ENCODE data around the gene THEM4.
"Not testable (repeated sequence)": the region's sequence is repeated elsewhere in the genome, so short reads cannot be mapped to it uniquely, and the experiment has no call there.

Gene THEM4

DNA sequence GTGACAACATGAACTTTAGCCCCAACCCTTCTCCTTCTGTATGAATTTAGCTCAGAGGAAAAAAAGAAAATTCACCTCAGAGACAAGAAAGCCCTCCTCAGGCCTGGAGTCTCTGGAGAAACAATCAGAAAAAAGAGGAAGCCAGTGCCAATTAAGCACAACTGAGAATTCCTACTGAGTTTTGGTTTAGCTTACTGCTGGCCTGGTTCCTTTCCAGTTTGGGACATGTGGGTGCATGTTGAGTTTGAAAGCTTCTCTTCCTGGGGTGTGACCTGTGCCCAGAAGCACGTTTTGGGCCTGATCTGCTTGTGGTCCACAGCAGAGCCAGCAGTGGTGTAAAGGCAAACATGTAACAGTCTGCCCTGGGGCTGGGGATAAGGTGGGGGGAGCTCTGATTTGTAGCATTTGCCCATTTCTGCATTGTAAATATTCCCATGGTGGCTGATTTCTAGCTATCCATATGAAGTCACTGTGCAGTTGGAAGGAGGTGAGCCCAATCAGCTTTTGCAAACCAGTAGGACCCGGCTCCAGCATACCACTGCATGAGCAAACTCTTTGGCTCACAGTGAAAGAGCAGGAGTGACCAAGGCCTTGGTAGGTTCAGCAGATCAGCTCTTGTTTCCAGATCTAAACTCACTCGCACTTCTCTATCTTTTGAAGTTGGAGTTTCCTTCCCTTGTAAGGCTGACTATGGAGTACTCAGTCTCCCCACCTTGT is 51.1 kb downstream of the THEM4 start:
- FAIRE-seq = no peak

DNA sequence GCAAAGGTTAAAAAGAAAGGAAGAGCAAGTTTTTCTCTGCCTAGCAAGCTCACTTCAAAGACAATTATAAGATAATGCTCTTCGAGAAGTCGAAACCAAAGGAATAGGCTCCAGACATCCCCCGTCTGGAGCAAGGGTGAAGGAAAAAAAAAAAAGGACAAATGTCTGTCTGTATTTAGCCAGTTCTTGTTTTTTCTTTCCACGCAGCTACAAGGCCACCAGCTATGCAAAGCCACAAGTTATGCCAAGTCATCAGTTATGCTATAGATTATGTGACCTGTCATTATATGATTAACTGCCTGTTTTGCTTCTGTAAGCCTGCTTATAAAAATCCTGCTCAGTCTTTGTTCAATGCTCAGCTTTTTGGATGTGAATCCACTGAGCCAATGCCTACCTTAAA is 53.4 kb downstream of the THEM4 start:
- no peak for FAIRE-seq

DNA sequence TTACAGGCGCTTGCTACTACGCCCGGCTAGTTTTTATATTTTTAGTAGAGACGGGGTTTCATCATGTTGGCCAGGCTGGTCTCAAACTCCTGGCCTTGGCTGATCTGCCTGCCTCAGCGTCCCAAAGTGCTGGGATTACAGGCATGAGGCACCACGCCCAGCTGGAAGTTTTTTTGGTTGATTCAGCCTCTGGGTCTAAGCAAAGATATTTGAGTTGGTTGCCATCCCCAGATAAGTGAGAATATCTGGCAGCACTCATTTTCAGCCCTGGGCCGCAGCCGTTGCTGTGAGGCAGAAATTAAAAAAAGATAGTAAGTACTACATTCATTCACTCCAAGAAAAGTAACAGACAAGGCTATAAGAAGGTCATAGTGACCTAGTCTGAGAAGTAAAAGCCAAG is 53.8 kb downstream of the THEM4 start:
- not testable (repeated sequence) for FAIRE-seq

DNA sequence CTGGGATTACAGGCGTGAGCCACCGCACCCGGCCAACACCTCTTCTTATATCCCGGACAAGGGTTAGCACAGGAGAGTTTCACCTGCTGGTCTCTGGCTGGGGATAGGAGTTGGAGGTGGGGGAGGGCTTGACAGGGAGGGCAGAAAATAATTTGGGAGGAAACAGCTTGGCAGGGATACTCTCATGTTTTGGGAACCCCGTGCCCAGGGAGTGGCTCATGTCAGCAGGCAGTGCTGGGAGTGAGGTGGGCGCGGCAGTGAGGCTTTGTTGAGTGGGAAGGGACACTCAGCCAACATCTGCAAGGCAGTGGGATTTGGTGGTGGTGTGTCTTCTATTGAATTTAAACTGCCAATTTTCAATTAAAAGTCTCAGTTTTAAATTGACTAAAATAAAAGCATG is 54.7 kb downstream of the THEM4 start:
- FAIRE-seq = no peak

DNA sequence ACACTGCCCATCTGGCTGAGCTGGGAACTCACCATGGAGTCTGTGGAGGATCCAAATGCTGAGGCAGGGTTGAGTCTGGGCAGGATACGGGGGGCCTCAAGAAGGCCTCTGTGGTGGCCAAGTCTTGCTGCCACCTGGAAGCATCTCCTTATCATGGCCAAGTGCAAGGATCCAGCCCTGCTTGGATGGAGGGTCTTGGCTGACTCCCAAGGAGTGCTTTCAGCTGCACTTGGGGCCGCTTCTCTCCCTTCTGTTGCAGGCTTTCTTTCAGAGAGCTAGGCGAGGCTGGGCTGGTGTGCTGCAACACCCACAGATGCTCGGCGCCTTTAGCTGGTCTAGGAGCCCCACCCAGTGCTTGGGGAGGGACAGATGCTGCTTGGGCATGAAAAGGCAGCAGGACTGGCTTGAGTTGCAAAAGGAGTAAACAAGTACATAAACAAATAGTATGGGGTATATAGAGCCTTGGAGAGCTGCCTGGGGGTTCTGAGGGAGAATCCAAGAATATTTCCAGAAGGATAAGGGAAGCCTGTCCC is 55.8 kb downstream of the THEM4 start, which contains the start of gene THEM5:
THEM5 (minus strand) TSS at position 302 of the 533 bp plus-strand sequence; CDS start at position 155, 147 bp downstream.
- FAIRE-seq = no peak

DNA sequence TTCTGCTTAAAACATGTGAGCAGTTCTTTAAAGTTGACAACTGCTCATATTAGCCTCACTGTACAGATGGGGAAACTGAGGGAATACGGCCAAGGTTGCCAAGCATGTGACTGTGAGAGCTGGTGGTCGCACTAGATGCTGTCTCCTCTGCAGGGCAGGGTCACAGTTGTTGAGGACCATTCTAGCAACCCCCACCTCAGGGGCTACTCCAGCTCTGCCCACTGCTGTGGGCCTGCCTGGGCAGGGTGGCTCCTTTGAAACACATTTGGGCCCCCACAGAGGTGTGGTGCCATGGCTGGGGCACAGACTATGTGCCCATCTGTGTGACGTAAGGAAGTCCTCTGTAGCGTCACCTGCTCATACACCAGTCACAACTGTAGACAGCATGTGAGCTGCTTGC is 56.6 kb downstream of the THEM4 start:
- no peak for FAIRE-seq

DNA sequence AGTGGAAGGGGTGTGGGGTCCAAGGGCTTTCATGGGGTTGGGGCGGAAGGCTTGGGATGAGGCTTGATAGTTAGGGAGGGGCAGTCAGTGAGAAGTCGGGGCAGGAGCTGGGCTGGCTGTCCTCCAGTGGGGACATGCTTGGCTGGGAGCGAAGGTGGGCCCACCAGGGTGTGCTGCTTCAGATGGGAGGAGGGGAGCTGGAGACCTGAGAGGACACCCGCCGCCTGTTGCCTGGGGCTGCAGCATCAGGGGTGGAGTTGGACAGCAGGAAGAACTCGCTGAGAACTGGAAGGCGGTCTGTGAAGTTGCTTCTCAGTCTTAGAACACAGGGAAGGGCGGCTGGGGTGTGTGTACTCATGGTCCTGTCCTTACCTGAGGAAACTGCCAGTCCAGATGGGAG is 57.4 kb downstream of the THEM4 start:
- FAIRE-seq = no peak

DNA sequence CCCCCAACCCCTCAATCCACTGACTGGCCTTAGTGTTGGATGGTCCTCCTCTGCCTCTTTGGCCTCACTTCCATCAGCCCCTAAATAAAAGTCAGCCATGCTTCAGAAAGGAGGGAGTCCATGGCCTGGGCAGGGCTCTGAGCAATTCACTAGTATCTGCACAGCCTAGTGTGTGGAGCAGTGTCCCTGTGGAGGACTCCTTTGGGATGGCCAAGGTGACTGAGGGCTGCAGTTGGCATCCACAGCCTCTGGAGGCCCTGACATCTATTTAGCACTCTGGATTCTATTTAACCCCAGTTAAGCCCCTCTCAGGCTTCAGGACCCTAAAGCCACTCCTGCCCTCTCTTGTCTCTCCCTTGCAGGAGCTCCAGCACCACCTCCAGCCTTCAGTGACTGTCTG is 59.4 kb downstream of the THEM4 start:
- FAIRE-seq = no peak

DNA sequence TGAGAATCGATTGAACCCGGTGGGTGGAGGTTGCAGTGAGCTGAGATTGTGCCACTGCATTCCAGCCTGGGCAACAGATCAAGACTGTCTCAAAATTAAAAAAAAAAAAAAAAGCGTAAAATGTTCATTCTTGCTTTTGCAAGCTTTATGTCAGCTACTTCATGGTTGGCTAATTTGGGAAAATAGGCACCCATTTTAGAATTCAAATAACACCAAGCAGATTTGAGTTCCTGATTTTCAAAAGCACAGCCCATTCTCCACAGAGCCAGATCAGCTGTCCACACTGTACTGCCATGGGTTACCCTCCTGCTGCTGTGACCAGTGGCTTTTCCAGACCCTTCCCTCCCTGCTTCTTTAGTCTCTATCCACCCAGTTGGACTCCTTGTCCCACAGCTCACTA is 60.2 kb downstream of the THEM4 start:
- no peak for FAIRE-seq

DNA sequence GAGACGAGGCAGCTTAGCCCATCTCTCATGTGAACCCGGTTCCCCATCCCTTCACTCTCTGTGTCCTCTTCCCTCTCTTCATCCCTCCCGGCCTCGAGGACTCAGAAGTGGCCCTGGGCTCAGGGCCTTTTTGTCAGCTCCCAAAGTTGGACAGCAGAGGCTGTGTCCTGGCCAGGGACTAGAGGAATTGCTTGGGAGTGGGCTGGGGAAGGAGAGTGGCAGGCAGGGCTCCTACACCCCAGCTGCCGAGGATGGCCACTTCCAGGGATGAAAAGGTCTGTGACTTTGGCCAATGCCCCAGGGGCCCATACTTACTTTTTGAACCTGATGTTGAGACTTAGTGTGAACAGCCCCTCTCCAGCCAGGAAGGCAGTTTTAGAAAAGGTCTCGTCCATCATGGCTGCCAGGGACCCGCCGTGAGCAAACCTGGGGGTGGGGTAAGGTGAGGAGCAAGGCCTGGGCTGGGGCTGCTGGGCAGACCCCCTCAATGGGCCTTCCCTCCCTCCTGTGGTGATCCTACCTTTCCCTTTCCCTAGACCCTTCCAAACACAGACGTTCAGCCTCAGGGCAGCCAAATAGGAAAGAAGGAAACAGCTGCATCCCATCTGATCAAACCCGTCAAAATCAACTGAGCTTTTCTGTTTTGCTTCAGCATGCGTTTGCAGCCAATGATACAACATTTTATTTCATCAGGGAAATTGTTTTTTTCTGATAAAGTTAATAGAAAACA is 61.3 kb downstream of the THEM4 start:
- FAIRE-seq = no peak

DNA sequence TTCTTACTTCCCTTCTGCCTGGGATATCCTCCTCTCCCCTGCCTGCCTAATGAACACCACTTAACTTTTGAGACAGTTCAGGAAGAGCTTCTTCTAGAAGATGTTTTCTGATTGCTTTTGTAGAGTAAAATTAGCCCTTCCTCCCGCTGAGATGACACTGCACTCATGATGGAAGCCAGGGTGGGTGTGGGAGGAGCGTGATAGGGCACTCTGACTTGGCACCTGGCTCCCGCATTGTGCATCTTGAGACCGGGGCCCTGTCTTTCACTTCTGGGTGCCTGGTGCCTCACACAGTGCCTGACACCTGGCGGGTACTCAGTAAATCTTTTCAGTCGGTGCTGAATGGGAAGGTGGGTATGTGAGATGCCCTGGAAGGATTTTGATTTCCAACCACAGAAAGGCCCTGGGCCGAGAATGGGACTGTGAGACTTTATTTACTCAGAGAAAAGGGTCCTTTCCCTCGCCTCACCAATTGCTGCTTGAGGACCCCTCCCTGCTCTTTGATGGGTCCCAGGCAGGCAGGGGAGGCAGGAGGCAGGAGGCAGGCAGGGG is 62.5 kb downstream of the THEM4 start:
- no peak for FAIRE-seq

DNA sequence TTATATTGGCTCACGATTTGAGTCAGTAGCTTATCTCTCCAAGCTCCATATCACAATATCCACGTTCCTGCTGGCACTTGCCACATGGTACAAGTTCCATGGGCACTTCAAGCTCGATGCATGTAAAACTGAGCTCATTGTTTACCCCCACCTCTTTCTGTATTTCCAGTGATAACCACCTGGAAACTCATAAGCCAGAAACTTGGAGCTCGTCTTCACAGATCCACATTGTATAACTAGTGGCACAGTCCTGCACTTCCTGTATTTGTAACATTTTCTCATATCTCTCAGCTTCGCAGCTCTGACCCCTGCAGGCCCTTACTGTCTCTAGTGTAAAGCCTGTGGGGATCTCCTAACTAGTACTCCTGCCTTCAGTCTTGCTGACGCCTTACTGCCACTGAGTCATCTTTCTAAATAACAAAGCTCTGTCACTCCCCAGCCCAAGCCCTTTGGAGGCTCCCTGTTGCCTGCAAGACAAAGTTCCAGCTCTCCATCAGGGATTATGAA is 63.2 kb downstream of the THEM4 start:
- no peak for FAIRE-seq

DNA sequence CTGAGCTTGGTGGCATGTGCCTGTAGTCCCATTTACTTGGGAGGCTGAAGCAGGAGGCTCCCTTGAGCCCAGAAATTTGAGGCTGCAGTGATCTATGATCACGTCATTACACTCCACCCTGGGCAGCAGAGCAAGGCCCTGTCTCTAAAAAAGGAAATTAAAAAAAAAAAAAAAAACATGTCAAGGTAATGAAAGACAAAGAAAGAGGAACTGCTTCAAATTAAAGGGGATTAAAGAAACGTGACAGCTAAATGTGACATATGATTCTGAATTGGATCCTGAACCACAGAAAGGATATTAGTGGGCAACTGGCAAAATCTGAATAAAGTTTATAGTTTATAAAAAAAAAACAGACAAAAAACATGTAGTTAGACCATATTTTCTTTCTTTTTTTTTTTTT is 65.9 kb downstream of the THEM4 start:
- FAIRE-seq = no peak

DNA sequence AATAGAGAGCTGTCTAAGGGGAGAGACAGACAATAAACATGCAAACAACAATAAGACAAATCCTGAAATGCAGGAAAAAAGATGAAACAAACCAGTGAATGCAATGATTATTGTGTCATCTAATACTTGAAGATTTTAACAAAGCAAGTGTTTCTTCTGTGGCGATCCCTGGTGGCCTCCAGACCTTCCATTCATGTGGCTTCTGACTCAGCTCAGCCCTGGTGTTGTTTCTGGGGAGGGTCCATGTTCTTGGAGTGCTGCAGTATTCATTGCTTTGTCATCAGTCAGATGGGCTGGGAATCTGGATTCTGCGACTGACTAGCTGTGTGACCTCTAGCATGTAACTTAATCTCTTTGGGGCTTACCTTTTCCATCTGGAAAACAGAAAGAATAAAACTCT is 68.2 kb downstream of the THEM4 start:
- FAIRE-seq = no peak

DNA sequence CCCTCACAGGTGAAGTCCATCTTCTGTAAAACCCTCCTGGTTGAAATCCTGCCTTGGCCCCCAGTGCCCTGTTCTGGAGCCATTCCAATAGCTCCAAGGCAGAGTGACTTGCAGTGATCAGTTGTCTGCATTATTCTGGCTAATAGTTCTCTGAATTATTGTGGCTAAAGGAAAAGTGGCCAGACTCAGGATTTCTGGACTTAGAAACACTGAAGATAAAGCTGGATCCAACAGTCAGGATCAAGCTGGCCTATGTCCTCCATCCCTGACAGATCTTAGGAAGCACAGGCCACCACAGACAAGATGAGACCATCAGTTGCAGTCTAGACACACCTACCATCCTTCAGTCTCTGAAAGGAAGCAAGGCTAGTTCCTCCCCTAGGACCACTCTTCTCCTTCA is 68.9 kb downstream of the THEM4 start:
- no peak for FAIRE-seq

DNA sequence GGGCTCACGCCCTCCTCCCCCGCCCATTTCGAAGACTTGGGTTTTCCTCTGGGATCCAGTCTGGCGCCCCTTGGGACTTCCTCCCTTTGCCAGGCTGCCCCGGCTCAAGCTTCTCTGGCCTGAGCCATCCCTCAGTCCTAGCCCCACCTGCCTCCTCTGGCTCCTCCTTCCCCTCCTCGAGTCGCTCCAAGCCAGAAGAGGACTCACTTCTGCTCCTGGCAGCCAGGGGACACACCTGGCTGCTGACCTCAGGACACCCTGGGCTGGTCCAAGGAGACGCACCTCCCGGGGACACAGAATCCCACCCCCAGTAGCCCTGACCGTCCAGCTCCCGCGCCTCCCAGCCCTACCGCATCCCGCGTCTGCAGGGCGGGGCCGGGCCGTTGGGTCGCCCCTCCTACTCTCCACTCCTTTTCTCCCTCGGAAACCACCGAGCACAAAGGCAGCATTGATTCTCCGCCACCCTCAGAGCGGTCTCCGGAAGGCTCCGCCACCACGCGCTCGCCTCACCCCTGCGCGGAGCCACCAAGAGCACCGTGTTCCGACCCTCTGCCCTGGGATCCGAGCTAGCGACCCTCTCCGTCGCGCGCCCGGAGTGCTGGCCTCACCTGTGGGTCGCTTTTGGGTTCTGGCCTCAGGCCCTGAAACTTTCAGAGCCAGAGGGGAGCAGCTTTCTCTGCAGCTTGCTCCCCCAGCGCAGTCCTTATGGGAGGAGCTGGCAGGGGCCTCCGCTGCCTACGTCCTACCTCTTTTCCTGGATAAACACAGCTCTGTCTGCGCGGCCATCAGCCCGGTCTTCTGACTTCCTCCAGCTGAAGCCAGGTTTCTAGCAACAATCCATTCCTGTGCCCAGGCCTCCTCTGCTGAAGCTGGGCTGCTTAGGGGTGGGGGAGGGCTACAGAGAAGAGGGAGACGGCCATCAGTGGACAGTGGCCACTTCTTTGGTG is 69.6 kb downstream of the THEM4 start, which contains the start of gene C2CD4D:
C2CD4D (minus strand) TSS at position 364 of the 947 bp plus-strand sequence. CDS start 831 bp downstream, outside the sequence.
- FAIRE-seq = no peak

DNA sequence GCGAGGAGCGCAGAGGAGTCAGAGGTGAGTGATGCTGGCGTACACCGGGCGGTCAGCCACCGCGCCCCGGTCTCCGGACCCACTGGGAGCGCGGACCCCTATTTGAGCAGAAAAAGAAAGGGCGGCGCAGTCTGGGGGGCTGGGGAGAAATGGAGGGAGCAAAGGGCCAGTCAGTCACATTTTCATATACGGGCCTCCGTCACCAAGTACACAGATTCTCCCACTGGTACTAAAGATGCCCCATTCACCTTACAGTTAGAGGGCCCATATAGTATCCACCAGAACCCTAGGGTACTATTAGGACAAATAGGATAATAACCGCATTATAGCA is 70.3 kb downstream of the THEM4 start:
- FAIRE-seq = no peak

DNA sequence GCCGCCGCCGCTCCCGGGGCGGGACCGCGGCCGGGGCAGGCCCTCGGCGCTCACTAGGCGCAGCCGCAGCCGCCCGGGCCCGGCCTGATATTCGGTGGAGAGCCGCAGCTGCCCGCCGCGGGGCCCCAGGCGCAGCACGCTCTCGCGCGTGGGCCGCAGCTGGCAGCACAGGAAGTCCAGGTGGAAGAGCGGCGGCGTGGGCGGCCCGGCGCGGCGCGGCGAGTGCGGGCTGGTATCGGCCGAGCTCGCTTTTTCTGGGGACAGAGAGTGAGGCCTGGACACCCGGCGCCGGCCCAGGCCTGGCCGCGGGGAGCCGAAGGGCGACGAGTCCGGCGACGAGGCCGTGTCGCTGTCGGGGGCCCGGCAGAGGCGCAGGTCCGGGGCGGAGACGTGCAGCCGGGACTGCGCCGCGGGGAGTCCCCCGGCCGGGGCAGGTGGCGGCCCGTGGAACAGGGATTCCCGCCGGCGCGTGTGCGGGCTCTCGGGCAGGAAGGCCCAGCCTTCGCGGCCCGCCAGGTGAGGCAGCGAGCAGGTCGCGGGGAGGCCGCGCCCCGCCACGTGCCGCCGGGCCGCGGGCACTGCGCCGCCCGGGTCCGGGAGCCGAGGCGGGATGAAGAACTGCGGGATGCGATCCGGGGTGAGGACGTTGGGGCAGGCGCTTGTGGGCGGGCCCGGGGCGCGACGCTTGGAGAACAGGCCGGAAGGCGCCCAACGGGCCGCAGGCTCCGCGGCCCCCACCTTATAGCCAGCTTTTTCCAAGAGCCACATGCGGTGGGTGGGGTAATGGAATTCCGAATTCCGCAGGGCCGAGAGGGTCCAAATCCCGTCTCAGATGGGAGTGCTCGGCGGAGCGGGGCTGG is 70.9 kb downstream of the THEM4 start:
- FAIRE-seq = no peak

DNA sequence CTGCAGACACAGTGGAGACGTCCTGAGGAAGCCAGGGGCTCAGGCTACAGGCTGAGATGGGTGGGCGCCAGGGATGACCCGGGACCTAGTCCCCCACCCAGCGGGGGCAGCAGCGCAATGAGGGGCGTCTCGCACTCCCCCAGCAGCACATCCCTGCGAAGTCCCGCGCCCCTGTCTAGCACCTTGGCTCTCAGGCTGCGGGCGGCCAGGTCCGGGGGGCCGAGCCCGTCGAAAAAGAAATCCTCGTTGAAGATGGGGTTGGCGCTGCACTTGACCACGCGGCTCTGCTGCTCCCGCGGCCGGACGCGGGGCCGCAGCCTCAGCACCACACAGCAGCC is 71.5 kb downstream of the THEM4 start:
- no peak for FAIRE-seq

DNA sequence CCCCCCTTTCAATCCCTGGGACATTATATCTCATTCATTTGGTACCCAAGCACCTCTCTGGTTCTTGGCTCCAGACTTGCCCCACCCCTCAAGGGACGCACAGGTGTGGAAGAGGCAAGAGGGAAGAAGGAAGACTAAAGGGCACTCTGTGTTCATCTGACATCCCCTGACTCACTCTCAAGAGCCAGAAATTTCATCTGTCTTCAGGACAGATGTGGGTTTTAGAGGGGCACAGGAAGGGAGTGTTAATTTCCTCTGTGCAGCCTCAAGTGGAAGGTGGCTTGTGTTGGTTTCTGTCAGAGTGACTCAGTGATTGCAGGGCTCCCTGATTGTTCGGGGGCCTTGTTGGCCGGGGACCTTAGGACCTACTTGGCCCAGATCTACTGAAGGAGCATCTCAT is 72.1 kb downstream of the THEM4 start:
- no peak for FAIRE-seq

DNA sequence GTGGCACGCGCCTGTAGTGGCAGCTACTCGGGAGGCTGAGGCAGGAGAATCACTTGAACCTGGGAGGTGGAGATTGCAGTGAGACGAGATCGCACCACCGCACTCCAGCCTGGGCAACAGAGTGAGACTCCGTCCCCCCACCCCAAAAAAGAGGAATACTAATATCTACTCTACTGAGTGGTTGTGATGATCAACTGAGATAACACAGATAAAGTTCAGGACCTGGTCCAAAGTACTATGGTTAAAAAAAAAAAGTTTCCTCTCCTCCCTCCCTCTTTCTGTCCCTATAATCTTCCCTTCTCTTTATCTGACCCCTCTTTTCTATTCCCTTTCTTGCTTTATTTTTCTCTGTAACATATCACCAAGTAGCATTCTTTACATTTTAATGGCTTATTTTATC is 73.7 kb downstream of the THEM4 start:
- no peak for FAIRE-seq

DNA sequence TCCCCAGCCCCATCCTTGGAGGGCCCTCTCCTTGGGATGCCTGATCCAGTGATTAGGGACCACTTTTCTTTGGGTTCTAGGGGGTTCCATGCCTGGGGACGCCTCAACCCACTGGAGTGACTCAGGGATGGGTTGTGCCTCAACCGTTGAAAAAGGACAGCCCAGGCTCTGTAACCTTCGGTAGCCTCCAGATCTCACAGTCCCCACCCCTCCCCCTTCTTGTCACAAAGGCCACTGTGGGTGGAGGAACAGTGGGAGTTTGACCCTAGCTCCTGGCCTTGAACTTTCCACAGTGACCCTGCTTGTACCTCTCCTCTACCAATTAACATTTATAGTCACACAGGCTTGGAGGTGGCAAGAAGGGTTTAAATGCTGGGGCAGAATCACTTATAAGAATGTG is 75.1 kb downstream of the THEM4 start:
- no peak for FAIRE-seq
